B cell (primary cell): ENCODE measurements around the gene FOXN4.

Experiments used
- CTCF ChIP-seq: fragments of 200-600 bp; IDR thresholded peaks from one replicate; pipeline ENCODE4 v1.8.0; 2022; ENCODE audit warnings: antibody characterized with exemption, mild to moderate bottlenecking
- EZH2 ChIP-seq: IDR thresholded peaks from 2 replicates; pipeline ENCODE4 v1.6.1; 2012; ENCODE audit warnings: borderline replicate concordance, low read depth, mild to moderate bottlenecking, moderate library complexity, low read length; ENCODE audit not compliant: insufficient read depth, poor library complexity, severe bottlenecking

- TF ChIP-seq CTCF: no peak
- no peak for TF ChIP-seq EZH2
Measured at GRCh38 chr12:109239691-109240090, 69.4 kb downstream of the FOXN4 start.
